GM10847 (cell line): ENCODE results near the gene FAM222B.

Experiments used
- POLR2A ChIP-seq: IDR thresholded peaks from 2 replicates; pipeline ENCODE4 v1.6.1; 2011; ENCODE audit not compliant: insufficient read length; ENCODE audit errors: extremely low read depth

Gene FAM222B

DNA sequence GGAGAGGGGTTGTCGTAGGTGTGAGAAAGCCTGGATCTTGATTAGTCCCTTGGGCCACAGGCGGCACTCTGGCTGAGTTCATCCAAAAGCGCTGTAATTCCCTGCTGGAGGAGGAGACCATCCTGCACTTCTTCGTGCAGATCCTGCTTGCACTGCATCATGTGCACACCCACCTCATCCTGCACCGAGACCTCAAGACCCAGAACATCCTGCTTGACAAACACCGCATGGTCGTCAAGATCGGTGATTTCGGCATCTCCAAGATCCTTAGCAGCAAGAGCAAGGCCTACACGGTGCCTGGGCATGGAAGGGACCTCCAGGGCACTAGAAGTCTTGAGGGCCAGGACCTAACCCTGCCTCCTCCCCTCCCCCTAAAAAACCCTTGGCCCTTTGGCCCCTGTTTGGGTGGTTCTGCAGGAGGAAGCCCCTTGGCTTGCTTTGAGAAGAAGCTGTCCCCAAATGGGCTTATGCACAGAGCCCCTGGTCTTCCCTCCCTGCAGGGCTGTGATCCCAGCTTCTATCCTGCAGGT lies 107.8 kb downstream of the FAM222B start:
- TF ChIP-seq POLR2A, result no peak

DNA sequence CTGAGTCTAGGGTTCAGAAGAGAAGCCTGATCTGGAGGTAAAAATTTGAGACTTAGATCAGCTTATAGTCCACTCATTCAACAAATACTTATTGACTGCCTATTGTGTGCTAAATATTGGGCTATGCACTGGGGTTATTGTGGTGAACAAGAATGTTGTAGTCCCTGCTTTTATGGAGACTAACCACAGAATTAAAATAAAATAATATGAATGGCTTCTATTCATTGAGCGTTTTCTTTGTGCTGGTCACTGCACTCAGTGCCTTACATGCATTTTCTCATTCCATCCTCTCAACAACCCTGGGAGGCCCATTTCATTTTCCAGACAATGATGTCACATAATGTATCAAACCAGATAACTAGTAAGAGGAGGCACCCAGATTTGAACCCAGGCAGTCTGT lies 109.2 kb downstream of the FAM222B start:
- no peak for TF ChIP-seq POLR2A

DNA sequence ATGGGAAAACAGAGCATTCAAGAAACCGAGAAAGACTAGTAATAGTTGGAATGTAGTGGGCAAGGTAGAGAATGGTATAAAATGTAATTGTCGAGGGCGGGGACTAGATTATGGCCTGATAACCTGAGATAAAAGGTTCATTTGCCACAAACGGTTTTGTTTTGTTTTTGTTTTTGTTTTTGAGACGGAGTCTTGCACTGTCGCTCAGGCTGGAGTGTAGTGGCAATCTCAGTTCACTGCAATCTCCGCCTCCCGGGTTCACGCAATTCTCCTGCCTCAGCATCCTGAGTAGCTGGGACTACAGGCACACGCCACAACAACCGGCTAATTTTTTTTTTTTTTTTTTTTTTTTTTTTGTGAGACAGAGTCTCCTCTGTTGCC lies 112.7 kb downstream of the FAM222B start:
- no peak for TF ChIP-seq POLR2A

DNA sequence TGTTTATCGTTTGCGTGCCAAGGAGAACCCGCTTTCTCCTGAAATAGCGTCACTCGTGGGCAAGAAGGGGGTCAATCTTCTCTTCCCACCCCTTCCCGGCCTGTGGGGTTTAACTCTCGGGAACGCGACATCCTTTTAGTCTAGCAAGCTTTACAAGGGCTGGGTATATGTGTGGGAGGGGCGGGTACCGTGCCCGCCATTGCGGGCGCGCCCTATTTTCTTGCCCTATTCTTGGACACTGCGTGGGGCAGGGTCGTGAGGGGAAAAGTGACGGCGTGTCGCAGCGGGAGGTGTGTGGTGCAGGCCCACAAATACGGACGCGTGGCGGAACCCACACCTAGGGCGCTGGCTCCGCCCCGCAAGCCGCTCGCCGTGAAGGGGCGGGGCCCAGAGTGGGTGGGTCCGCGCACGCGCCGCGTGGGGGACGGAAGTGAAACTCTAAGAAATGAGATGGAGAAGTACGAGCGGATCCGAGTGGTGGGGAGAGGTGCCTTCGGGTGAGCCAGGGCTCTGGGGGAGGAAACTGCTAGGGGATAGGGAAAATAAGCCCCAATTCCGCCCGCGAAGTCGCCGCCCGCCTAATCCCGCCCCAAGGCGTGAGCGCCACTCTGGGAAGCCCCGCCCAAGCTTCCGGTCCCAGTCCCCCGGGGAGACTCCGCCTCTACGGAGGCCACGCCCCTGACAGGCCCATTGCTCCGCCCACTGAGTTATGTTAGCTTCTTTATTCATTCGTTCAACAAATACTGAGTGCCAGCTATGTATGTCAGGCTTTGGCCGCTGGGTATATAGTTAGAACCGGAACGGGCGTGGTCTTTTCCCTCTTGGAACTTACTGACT lies 114.0 kb downstream of the FAM222B start, which contains the start of gene NEK8:
NEK8 (plus strand) TSS at position 425 of the 837 bp plus-strand sequence; CDS start at position 451, 26 bp downstream.
- TF ChIP-seq POLR2A, result peak; percentile 63

DNA sequence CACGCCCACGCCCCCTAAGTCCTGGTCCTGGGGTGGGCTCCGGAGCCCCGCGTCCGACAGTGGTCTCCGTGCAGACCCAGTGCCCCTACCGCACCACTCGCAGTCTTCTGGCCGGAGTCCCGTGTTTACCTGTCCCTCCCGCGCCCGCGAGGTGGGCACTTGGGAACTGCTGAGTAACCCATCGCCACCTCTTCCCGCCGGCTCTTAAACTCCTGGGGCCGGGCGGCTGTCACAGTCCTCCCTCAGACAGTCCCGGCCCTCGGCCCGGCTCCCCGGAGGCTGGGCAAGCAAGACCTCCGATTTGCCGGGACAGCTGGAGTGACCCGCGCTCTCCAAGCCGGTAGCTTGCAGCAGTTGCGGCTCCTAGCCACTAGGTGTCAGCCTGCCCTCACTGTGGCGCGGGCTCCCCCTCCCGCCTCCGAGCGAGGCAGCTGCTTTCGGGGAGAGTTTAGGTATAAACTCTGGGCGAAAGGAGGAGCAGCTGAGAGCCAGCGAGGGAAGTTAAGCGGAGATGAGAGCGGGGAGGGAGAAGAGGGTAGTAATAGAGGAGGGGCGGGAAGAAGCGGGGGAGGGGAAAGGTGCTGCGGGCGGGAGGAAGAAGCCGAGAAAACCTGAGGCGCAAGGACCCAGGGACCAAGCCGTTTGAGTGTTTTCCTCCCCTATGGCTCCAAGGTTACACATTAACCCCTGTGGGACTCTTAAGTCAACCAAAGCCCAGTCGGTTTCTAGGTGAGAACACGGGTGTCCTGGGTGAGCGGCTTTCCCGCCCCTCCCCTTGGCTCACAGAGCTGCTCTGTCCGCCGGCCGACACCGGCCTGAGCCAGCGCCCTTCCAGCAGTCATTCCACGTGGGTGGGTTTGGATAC lies 115.7 kb downstream of the FAM222B start:
- TF ChIP-seq POLR2A, result peak; percentile 48

DNA sequence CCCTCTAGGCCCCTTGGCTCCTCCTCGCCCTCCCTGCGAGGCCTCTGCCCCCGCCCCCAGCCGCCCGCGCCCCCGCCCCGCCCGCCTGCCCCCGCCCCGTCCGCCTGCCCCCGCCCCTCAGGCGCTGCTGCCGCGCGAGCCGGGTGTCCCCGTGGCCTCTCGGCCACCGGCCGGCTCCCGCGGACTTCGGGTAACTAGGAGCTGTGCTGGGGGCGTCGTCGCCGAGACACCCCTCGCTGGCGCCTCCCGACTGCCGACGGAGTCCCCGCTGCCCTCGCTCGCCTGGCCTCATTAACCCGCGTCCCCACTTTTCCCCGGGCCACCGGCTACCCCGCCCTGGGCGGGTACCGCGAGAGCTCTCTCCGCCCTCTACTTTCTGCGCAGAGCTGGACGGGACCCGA lies 116.4 kb downstream of the FAM222B start, which contains the start of gene TLCD1:
TLCD1 (minus strand) TSS at position 8 of the 401 bp plus-strand sequence. CDS start 136 bp downstream, outside the sequence.
- no peak for TF ChIP-seq POLR2A

DNA sequence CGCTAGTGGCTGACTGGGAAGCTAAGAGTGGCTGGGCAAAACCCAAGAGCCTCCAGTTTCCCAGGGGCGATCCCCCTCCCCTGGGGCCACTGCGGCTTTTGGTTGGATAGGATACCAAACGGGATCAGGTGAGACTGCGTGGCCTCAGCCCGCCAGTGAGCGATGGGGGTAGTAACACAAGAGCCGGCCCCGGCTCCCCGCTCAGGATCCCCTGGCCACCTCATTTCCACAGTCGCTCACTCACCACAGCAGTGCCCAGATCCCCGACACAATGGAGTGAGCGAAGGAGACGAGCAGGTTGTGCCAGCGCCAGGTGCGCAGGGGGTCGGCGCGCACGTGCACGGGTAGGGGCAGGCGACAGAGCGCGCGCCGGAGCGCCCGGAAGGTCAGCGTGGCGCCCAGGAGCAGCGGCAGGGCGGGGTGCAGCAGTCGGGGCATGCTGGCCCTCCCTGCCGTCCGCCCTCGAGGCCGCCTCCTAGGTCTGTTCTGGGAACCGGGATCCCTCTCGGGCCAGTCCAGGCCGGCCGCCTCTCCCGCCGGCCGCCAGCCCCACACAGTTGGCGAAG lies 116.8 kb downstream of the FAM222B start:
- TF ChIP-seq POLR2A, result peak; percentile 24

DNA sequence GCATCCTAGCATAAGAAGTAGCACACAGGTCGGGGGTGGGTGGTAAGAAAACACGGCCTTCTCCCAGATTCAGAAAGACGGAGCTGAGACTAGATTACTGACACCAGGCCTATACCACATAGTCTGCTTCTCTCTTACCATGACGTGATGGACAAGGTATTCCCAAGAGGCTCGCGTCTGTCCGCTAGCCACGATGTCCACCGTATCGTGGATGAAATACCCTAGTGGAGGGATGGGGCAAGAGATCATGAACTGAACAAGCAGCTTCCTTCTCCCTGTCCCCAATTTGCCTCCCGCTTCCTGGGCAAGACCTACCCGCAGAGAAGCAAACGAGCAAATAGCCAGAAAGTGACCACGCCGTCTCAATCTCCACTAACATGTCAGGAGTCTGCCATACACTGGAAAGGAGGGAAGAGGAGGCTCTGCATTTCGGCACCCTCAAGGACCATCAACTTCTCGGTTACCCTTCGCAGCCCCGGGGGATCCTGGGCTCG lies 117.4 kb downstream of the FAM222B start:
- TF ChIP-seq POLR2A, result no peak

DNA sequence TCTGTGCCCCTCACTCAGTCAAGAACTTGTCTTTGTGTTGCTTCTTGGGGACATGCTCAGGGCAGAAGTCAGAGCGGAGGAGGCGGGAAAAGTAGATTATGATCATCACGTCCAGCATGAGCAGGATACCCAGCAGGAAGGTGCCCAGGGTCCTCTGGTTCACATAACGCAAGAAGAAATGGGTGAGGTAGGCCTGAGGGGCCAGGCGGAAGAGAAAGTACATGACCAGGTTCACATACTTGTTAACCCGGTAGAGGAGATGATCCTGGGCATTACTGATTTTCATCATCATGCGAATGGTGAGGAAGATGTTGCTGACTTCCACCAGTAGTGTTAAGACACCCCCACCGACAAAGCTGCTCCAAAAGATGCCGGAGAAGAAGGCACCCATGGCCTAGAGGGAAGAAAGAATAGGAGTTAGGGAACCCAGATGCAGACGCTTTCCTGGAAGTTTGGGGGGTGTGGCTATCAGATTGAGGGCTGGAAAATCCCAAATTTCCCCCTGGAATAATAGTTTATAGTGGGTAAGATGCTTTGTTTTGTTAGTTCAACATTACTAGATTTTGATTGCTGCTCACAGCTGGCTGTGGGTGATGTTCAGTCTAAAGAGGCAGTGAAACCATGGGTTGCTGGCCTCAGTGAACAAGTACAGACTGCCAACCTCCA lies 118.0 kb downstream of the FAM222B start:
- no peak for TF ChIP-seq POLR2A

DNA sequence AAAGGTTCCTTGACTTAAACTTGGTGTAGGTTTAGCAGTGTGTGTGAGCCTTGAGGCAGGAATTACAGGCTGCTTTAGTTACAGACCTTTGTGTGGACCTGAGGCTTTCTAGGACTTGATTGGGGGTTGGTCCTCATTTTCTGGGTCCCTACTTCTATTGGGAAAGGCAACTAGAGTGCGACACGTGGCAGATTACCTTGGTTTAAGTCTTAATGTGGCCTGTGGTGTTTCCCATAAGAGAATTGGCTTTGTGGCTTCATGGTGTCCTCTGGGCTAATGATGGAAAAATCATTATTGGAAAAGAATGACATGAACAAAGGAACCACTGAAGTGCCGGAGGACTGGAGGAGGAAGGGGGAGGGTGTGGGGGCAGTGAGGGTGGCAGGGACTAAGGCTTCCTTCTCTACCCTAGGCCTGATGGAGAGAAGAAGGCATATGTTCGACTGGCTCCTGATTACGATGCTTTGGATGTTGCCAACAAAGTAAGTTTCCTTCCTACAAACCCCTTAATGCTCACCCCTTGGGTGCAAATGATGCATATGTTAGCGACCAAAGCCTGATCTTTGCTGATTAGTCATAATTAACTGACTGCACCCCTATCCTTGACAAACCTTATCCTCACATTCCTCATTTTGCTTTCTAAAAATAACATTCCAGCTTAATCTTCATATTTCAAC lies 119.3 kb downstream of the FAM222B start:
- no peak for TF ChIP-seq POLR2A

DNA sequence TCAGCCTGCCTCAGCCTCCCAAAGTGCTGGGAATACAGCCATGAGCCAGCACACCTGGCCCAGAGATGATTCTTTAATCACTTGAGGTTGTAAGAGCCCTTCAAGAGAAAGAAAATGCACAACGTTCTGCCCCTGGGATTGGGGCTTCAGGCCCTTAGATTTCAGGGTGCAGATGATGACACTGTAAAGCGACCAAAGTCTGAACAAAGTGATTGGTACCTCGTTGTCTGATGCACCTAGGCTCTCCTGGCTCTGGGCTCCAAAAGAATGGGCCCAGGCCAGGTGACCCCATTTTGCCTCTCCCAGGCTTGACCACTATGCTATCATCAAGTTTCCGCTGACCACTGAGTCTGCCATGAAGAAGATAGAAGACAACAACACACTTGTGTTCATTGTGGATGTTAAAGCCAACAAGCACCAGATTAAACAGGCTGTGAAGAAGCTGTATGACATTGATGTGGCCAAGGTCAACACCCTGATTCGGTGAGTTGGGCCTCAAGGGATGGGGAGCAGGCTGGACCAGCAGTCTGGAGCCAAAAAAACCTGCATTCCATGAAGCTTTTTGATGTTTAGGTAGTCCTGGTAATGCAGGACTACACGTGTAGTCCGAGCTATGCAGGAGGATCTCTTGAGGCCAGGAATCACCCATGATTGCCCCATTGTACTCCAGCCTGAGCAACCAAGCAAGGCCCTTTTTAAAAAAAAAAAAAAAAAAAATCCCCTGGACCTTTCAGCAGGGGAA lies 120.0 kb downstream of the FAM222B start:
- TF ChIP-seq POLR2A, result no peak

DNA sequence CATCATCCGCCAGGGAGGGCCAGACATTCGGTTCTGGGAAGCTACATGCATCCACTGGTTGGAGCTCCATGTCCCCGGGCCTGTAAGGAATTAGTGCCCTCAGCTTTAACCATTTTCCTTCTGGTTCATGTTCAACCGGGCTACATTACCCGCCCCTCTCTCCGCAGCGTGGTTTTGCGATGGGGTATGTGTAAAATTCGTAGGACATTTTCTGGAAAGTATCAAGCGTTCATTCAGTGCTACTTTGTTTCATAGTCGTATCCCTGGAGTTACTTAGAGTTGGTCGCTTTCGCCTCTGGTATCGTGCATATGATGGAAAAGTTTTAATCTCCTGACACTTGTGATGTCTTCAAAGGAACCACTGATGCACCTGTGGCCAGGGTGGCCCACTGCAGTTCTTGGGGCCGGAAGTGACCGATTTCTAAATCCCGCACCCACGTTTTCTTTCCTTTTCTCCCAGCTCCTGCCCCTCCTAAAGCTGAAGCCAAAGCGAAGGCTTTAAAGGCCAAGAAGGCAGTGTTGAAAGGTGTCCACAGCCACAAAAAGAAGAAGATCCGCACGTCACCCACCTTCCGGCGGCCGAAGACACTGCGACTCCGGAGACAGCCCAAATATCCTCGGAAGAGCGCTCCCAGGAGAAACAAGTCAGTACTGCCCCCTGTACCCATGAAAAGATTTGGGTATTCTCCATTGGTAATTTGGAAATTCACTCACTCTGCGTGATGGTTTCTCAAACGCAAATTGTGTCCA lies 122.2 kb downstream of the FAM222B start:
- no peak for TF ChIP-seq POLR2A

DNA sequence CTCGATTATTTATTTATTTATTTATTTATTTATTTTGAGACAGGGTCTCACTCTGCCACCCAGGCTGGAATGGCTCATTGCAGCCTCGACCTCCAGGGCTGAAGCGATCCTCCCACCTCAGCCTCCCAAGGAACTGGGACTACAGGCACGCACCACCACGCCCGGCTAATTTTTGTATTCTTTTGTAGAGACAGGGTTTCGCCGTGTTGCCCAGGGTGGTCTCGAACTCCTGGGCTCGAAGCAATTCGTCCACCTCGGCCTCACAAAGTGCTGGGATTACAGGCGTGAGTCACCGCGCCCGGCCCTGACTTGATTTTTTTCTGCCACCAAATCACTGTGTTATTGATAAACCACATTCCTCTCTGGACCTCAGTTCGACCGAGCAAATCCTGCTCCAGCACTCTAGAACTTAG lies 123.6 kb downstream of the FAM222B start:
- no peak for TF ChIP-seq POLR2A
